Activated CD4-positive, alpha-beta memory T cell treated with anti-CD3 and anti-CD28 coated beads for 36 hours (primary cell): ENCODE data around the gene OR1F1. TPM values are rescaled to one million over a fixed set of nuclear protein-coding genes. Genes with fewer than 3 reads are reported as not detected.

Experiments used
- CTCF ChIA-PET: fragments of 350-600 bp; sonication (Branson Sonifier 250); formaldehyde crosslinking; loops from one replicate; lab custom pipeline; 2021; ENCODE audit warnings: antibody characterized with exemption, inconsistent platforms; lab: Charles Lee
- POLR2A ChIA-PET: fragments of 350-600 bp; sonication (Branson Sonifier 250); formaldehyde crosslinking; loops from one replicate; lab custom pipeline; 2021; ENCODE audit warnings: antibody characterized with exemption; lab: Charles Lee
- DNase-seq: peaks from one replicate; pipeline ENCODE4 v3.0.0-alpha.2; 2020
- H3K27ac Mint-ChIP-seq: one replicate; pipeline ENCODE4 v1.8.0; 2021; ENCODE audit warnings: mixed read lengths
- H3K27me3 Mint-ChIP-seq: one replicate; pipeline ENCODE4 v1.8.0; 2021; ENCODE audit warnings: mixed read lengths
- H3K36me3 Mint-ChIP-seq: one replicate; pipeline ENCODE4 v1.8.0; 2021; ENCODE audit warnings: mixed read lengths
- H3K4me1 Mint-ChIP-seq: one replicate; pipeline ENCODE4 v1.8.0; 2021; ENCODE audit warnings: low read depth, mixed read lengths
- H3K4me3 Mint-ChIP-seq: one replicate; pipeline ENCODE4 v1.8.0; 2021; ENCODE audit warnings: mild to moderate bottlenecking, mixed read lengths
- H3K9me3 Mint-ChIP-seq: one replicate; pipeline ENCODE4 v1.8.0; 2021; ENCODE audit warnings: mixed read lengths
- intact Hi-C: fragments of 100-400 bp; cut with micrococcal nuclease; formaldehyde crosslinking; loops from one replicate; pipeline ENCODE4 v1.15.1; 2023
- total RNA-seq, 2 experiments: library from RNA; stranded (reverse); gene quantifications; one replicate each; pipeline ENCODE4 v1.2.3, GENCODE V29; 2021

The OR1F1 gene
- total RNA-seq, 2 experiments from 2014 or later, result not detected

DNA sequence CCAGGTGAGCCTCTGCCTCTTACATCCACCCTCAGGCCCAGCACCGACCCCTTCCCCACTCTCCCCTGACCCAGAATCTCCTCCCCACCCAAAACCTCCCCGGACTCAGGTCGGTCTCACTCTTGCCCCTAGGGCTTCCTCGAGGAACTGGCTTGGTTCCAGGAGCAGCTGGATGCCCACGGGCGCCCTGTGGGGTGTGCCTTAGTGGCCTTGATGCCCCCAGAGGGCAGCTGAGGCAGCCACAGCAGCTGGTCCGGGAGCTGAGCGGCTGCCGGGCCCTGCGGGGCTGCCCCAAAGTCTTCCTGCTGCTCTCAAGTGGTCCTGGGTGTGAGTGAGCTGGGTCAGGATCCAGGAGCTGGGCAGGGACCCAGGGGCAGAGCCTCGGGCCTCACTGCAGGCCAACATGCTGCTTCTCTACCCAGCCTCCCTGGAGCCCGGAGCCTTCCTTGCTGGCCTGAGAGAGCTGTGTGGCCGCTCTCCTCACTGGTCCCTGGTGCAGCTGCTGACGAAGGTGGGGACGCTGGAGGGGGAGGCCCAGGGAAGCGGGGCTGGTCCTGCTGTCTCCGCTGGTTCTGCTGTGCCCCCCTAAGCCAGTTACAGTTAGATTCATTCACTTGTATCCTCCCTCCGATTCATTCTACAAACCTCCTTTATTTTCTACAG is 43.6 kb upstream of the OR1F1 start:
- H3K4me3 Mint-ChIP-seq, result no peak overlapping the region
- H3K4me1 Mint-ChIP-seq, result peaks cover 5% of the 10 kb centered on the region
- ChIA-PET POLR2A (interaction anchor here (1.0 to 1.5 kb wide), 2 partner anchors 9 to 79 kb away, joined by 4 read pairs; partner anchors contain the start of genes IL32 and ZNF213), CTCF (no interaction called here)
- H3K27ac Mint-ChIP-seq, result no peak overlapping the region
- intact Hi-C loops, result no loop called here
- H3K36me3 Mint-ChIP-seq, result peaks cover 8% of the 10 kb centered on the region
- DNase-seq, result no peak
- H3K9me3 Mint-ChIP-seq, result no peaks in the 10 kb centered on the region
- H3K27me3 Mint-ChIP-seq, result no peaks in the 10 kb centered on the region

DNA sequence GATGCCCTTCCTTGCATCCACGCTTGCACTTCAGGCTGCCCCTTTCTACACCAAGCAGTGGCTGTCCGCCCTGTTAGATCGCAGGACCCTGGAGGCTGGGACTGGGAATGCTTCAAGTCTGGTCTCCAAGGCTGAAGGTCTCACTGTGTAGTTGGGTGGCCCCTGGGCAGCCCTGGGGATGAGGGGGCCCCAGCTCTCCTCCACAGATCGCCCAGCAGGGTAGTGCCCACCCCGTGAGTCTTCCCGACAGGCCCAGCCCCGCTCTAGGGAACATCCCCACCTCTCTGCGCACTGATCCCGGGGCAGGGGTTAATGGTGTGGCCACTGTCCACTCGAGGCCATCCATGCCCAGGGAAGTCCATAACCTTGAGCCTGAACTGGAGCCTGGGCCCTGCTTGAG is 42.9 kb upstream of the OR1F1 start:
- Mint-ChIP-seq H3K27me3 (no peaks in the 10 kb centered on the region), H3K4me3 (no peak overlapping the region), H3K9me3 (no peaks in the 10 kb centered on the region), H3K36me3 (peaks cover 8% of the 10 kb centered on the region), H3K27ac (no peak overlapping the region), H3K4me1 (peaks cover 10% of the 10 kb centered on the region)
- intact Hi-C loops, result no loop called here
- DNase-seq, result no peak
- ChIA-PET POLR2A (interaction anchor here (1.0 kb wide), 1 partner anchor 80 kb away, joined by 4 read pairs; the partner anchor contains the start of gene IL32), CTCF (interaction anchor here (6.1 kb wide), 1 partner anchor 15 kb away, joined by 80 read pairs; no protein-coding TSS in a partner anchor)

DNA sequence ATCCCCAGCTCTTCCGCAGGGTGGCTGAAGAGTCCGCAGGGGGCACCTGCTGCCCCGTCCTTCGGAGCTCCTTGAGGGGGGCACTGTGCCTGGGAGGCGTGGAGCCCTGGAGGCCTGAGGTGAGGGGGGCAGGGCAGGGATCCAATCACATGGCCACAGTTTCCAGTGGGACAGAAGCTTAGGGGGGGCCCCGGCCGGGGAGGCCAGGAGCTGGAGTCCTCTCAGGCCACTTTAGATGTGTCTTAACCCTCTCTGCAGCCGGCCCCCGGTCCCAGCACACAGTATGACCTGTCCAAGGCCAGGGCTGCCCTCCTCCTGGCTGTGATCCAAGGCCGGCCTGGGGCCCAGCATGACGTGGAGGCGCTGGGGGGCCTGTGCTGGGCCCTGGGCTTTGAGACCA is 42.3 kb upstream of the OR1F1 start:
- Mint-ChIP-seq H3K36me3 (peaks cover 8% of the 10 kb centered on the region), H3K4me1 (peaks cover 11% of the 10 kb centered on the region)

DNA sequence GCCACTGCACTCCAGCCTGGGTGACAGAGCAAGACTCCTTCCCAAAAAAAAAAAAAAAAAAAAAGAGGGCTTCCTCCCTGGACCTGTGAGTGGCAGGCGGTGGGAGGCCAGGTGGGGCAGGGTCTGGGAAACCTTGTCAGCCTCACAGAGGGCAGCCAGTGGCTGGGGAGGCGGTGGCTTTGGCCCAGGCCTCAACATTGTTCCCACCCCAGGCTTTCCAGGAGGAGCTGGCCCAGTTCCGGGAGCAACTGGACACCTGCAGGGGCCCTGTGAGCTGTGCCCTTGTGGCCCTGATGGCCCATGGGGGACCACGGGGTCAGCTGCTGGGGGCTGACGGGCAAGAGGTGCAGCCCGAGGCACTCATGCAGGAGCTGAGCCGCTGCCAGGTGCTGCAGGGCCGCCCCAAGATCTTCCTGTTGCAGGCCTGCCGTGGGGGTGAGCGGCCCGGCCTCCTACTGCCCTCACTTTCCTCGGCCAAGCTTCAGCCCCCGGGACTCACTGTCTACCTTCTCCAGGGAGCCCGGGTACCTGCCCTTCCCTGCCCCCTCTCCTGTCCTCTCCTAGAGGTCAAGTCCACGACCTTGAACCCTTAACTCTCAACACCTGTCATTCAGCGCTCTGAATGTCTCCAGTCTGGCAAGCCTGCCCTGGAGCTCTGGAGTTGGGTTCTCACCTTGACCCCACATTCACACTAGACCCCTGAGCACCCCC is 40.8 kb upstream of the OR1F1 start:
- intact Hi-C loops, result no loop called here
- H3K4me3 Mint-ChIP-seq, result no peak overlapping the region
- peaks cover 4% of the 10 kb centered on the region for H3K36me3 Mint-ChIP-seq
- H3K9me3 Mint-ChIP-seq, result no peaks in the 10 kb centered on the region
- POLR2A ChIA-PET, result interaction anchor here (0.7 to 1.0 kb wide), 3 partner anchors 10 to 310 kb away, joined by 3 read pairs; no protein-coding TSS in a partner anchor
- peaks cover 5% of the 10 kb centered on the region for H3K27me3 Mint-ChIP-seq
- CTCF ChIA-PET, result interaction anchor here (1.0 to 6.1 kb wide), 5 partner anchors 13 to 116 kb away, joined by 3 to 80 read pairs (median 8); partner anchors contain the start of gene ZNF213
- DNase-seq, result no peak
- H3K4me1 Mint-ChIP-seq, result peaks cover 19% of the 10 kb centered on the region
- H3K27ac Mint-ChIP-seq, result no peak overlapping the region

More for the DNA sequence above, 42.3 kb upstream of the OR1F1 start:
- ChIA-PET POLR2A (interaction anchor here (1.0 kb wide), 1 partner anchor 80 kb away, joined by 4 read pairs; the partner anchor contains the start of gene IL32), CTCF (interaction anchor here (6.1 kb wide), 1 partner anchor 15 kb away, joined by 80 read pairs; no protein-coding TSS in a partner anchor)
- intact Hi-C loops, result no loop called here
- no peak for DNase-seq
- H3K4me3 Mint-ChIP-seq, result no peak overlapping the region
- H3K27ac Mint-ChIP-seq, result no peak overlapping the region
- peaks cover under 1% of the 10 kb centered on the region for H3K27me3 Mint-ChIP-seq
- no peaks in the 10 kb centered on the region for H3K9me3 Mint-ChIP-seq

DNA sequence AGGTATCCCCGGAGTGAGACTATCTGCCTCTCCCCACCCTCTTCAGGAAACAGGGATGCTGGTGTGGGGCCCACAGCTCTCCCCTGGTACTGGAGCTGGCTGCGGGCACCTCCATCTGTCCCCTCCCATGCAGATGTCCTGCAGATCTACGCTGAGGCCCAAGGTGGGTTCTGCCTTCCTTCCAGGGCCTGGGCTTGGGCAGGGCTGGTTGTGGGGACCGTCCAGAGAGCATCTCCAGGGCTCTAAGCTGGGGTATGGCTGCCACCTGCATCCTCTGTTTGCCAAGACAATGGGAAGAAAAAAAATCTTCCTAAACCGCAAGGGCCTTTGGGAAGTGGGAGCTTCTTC is 40.3 kb upstream of the OR1F1 start:
- DNase-seq, result no peak

DNA sequence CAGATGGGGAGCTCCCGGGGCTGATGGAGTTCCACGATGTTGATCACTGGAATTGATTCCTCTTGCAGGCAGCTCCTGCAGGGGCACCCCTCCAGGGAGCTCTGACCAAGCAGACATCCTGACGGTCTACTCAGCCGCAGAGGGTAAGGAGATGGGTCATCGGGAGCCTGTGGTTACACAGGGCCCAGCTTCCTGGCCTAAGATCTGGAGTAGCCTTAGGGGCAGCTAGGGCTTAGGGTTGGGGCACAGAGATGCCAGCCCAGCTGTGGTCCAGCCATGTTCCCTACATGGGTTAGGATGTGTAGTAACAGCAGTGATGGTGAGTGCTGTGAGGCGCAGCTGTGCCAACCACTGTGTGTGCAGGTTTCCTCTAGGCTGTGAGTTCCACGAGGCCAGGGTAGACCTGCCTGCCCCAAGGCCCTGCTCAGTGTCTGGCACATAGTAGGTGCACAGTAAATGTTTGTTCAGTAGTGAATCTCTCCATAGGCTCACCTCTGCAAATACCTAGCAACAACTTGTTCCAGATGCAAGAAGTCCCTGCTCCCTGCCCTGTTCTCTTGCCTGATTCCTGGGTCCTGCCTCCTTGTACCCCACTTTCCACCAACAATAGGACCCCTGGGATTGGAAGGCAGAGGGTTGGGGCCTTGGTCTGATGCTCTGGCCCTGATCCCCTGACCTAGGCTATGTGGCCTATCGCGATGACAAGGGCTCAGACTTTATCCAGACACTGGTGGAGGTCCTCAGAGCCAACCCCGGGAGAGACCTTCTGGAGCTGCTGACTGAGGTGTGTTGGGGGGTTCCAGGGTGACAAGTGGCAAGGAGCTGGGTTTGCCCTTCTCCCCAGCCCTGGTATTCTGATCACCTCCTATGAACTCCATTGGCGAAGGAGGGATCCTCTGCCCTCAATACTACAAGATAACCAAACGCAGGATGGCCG is 39.5 kb upstream of the OR1F1 start:
- no peak overlapping the region for H3K27ac Mint-ChIP-seq
- intact Hi-C loops, result no loop called here
- peaks cover 12% of the 10 kb centered on the region for H3K27me3 Mint-ChIP-seq
- no peak for DNase-seq
- H3K4me3 Mint-ChIP-seq, result peak overlapping the region; percentile 84
- no peaks in the 10 kb centered on the region for H3K9me3 Mint-ChIP-seq
- POLR2A ChIA-PET, result interaction anchor here (0.6 to 2.0 kb wide), 5 partner anchors 9 to 249 kb away, joined by 3 to 16 read pairs (median 3); partner anchors contain the start of gene ZNF213
- peaks cover 27% of the 10 kb centered on the region for H3K4me1 Mint-ChIP-seq
- CTCF ChIA-PET, result interaction anchor here (0.8 to 6.1 kb wide), 13 partner anchors 8 to 120 kb away, joined by 3 to 80 read pairs (median 7); partner anchors contain the start of gene ZNF213
- H3K36me3 Mint-ChIP-seq, result peaks cover 4% of the 10 kb centered on the region

More for the DNA sequence above, 40.3 kb upstream of the OR1F1 start:
- intact Hi-C loops, result no loop called here
- Mint-ChIP-seq H3K4me1 (peaks cover 25% of the 10 kb centered on the region), H3K27me3 (peaks cover 10% of the 10 kb centered on the region), H3K4me3 (no peak overlapping the region), H3K27ac (no peak overlapping the region), H3K9me3 (no peaks in the 10 kb centered on the region), H3K36me3 (peaks cover 3% of the 10 kb centered on the region)
- ChIA-PET CTCF (interaction anchor here (1.0 to 6.1 kb wide), 6 partner anchors 13 to 116 kb away, joined by 3 to 80 read pairs (median 8); partner anchors contain the start of gene ZNF213), POLR2A (interaction anchor here (0.7 to 1.1 kb wide), 4 partner anchors 10 to 310 kb away, joined by 3 read pairs; no protein-coding TSS in a partner anchor)

DNA sequence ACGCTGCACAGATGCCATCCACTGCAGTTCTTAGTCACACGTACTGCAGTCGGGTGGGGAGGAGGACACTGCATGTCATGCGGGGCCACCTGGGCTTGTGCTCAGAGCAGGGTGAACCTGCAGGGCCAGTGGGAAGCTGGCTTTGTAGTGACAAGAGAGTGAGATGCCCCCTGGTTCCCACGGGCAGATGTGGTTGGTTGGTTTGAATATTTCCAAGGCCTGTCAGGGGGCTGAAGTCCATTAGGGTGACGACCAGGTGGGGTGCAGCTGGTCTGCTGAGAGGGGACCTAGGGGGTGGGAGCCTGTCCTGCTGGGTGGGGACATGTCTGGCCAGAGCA is 38.8 kb upstream of the OR1F1 start:
- Mint-ChIP-seq H3K9me3 (peaks cover under 1% of the 10 kb centered on the region), H3K4me1 (peaks cover 27% of the 10 kb centered on the region), H3K36me3 (peaks cover 4% of the 10 kb centered on the region), H3K4me3 (peak overlapping the region; percentile 84), H3K27ac (peak overlapping the region; percentile 28), H3K27me3 (peaks cover 12% of the 10 kb centered on the region)
- CTCF ChIA-PET, result interaction anchor here (0.8 to 6.1 kb wide), 10 partner anchors 9 to 121 kb away, joined by 3 to 80 read pairs (median 7); partner anchors contain the start of gene ZNF213
- POLR2A ChIA-PET, result interaction anchor here (0.6 to 2.0 kb wide), 3 partner anchors 14 to 249 kb away, joined by 3 to 16 read pairs (median 4); partner anchors contain the start of gene ZNF213
- no peak for DNase-seq
- intact Hi-C loops, result no loop called here

DNA sequence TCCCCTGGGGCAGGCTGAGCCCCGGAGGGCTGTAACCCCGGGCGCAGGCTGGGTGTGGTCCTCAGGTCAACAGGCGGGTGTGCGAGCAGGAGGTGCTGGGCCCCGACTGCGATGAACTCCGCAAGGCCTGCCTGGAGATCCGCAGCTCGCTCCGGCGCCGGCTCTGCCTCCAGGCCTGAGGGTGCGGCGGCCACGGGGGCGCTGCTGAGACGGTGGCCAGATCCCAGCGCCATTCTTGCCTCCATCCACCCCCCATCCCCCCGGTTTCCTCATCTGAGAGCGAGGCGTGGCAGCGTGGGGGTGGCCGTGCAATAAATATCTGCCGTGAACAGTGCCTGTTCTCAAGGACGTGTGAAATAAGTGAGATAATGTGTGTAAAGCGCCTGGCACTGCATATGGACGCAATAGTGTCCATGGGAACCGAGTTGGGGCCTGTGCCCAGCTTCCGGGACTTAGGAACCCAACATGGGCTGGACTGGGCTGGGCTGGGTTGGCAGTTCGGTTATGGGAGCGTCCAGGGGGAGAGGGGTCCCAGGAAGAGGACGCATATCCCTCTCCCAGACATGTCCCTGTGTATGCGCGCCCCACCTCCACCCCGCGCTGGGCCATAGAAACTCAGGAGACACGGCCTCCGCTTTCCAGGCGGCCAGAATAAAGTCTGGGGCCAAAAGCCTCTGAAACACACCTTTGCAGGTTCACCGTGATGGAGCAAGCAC is 38.2 kb upstream of the OR1F1 start:
- CTCF ChIA-PET, result interaction anchor here (0.8 to 6.1 kb wide), 21 partner anchors 10 to 351 kb away, joined by 3 to 80 read pairs (median 7); partner anchors contain the start of genes CLUAP1, ZNF174, ZNF213 and ZSCAN32
- Mint-ChIP-seq H3K27ac (peak overlapping the region; percentile 80), H3K27me3 (peaks cover 12% of the 10 kb centered on the region), H3K9me3 (peaks cover 2% of the 10 kb centered on the region), H3K36me3 (peaks cover 4% of the 10 kb centered on the region), H3K4me3 (peak overlapping the region; percentile 84), H3K4me1 (peaks cover 27% of the 10 kb centered on the region)
- DNase-seq, result peak; percentile 75
- POLR2A ChIA-PET, result interaction anchor here (0.6 to 2.0 kb wide), 11 partner anchors 9 to 252 kb away, joined by 3 to 16 read pairs (median 4); partner anchors contain the start of genes ZNF174, ZNF213 and ZSCAN32
- intact Hi-C loops, result loop anchor here (1.0 to 5.0 kb wide), 5 partner anchors 9 to 353 kb away; partner anchors contain the start of gene CLUAP1

DNA sequence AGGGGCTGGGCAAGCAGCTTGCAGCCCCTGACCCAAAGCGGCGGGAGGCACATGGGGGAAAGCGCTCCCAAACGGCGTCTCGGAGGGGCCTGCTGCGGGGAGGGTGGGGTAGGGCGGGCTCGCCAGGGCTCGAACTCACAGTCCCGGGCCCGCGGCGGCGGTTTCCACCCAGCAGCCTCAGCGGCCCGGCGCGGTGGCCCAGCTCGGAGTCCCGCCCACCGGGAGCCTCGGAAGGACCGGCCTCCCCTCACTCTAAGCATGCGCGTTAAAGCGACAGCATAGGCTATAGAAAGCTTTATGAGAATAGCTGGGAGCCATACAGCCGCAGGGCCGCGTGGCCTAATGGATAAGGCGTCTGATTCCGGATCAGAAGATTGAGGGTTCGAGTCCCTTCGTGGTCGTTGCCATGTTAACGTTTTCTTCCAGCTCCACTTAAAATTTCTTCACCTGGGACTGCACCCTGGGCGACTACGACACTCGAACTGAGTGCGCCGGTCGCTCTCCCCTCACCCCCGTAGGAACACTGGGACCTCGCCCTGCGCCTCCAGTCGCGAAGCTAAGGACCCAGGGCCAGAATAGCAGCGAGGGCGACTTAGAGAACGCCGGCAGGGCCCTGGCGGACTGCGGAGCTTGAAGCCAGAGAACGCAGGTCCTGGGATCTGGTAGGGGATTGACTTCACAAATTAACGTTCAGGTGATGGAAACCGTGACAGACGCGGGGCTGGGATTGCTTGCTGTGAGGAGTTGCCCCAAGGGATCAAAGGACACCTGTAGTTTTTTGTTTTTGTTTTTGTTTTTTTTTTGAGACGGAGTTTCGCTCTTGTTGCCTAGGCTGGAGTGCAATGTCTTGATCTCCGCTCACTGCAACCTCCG is 37.4 kb upstream of the OR1F1 start:
- peak; percentile 100 for DNase-seq
- peaks cover 27% of the 10 kb centered on the region for H3K4me1 Mint-ChIP-seq
- POLR2A ChIA-PET, result interaction anchor here (0.7 to 2.0 kb wide), 10 partner anchors 8 to 251 kb away, joined by 3 to 16 read pairs (median 4); partner anchors contain the start of genes ZNF174, ZNF213 and ZSCAN32
- CTCF ChIA-PET, result interaction anchor here (0.7 to 6.1 kb wide), 20 partner anchors 10 to 351 kb away, joined by 3 to 80 read pairs (median 6); partner anchors contain the start of genes CLUAP1, ZNF174, ZNF213 and ZSCAN32
- peak overlapping the region; percentile 84 for H3K4me3 Mint-ChIP-seq
- H3K27ac Mint-ChIP-seq, result peak overlapping the region; percentile 82
- intact Hi-C loops, result loop anchor here (1.0 to 5.0 kb wide), 5 partner anchors 8 to 352 kb away; partner anchors contain the start of gene CLUAP1
- peaks cover 4% of the 10 kb centered on the region for H3K36me3 Mint-ChIP-seq
- H3K27me3 Mint-ChIP-seq, result peaks cover 12% of the 10 kb centered on the region
- H3K9me3 Mint-ChIP-seq, result peaks cover 6% of the 10 kb centered on the region
